HepG2 (cell line): ENCODE results near the gene NFIC. TPM values are rescaled to one million over a fixed set of nuclear protein-coding genes. Genes with fewer than 3 reads are reported as not detected.

Source experiments
- DMAP1 ChIP-seq: IDR thresholded peaks from 2 replicates; pipeline ENCODE4 v1.6.1; 2016
- JUN ChIP-seq: sonication (generic); formaldehyde crosslinking; IDR thresholded peaks from 2 replicates; pipeline ENCODE4 v1.4.0; 2020; ENCODE audit warnings: mild to moderate bottlenecking, missing genetic modification reagents
- NAIF1 ChIP-seq: sonication (generic); formaldehyde crosslinking; IDR thresholded peaks from 2 replicates; pipeline ENCODE4 v1.5.0; 2020; ENCODE audit warnings: mild to moderate bottlenecking, missing genetic modification reagents, borderline replicate concordance
- PCBP1 ChIP-seq: fragments of 200-400 bp; formaldehyde crosslinking; IDR thresholded peaks from 2 replicates; pipeline ENCODE4 v1.6.1; 2017; ENCODE audit warnings: mild to moderate bottlenecking, low read depth, low read length, borderline replicate concordance
- RARA ChIP-seq: IDR thresholded peaks from 2 replicates; pipeline ENCODE4 v1.6.1; 2016; ENCODE audit warnings: missing genetic modification reagents, missing compliant biosample characterization
- SAP130 ChIP-seq: IDR thresholded peaks from 2 replicates; pipeline ENCODE4 v1.6.1; 2016; ENCODE audit warnings: low read depth
- TBX2 ChIP-seq: sonication (generic); formaldehyde crosslinking; IDR thresholded peaks from 2 replicates; pipeline ENCODE4 v1.5.0; 2020; ENCODE audit warnings: missing genetic modification reagents, mild to moderate bottlenecking, borderline replicate concordance
- ZBTB4 ChIP-seq: sonication (generic); formaldehyde crosslinking; IDR thresholded peaks from 2 replicates; pipeline ENCODE4 v1.4.0; 2020; ENCODE audit warnings: missing genetic modification reagents, mild to moderate bottlenecking, borderline replicate concordance
- ZNF646 ChIP-seq: sonication (generic); formaldehyde crosslinking; IDR thresholded peaks from 2 replicates; pipeline ENCODE4 v1.9.0; 2021; ENCODE audit warnings: mild to moderate bottlenecking, missing genetic modification reagents
- ZNF781 ChIP-seq: sonication (generic); formaldehyde crosslinking; IDR thresholded peaks from 2 replicates; pipeline ENCODE4 v1.5.1; 2020; ENCODE audit warnings: borderline replicate concordance, mild to moderate bottlenecking, missing genetic modification reagents; ENCODE audit errors: not compliant biosample characterization
- ZNF839 ChIP-seq: sonication (generic); formaldehyde crosslinking; IDR thresholded peaks from 2 replicates; pipeline ENCODE4 v1.4.0; 2020; ENCODE audit warnings: missing genetic modification reagents, mild to moderate bottlenecking, borderline replicate concordance
- polyA plus RNA-seq, 8 experiments: library from polyadenylated mRNA; depleted of rRNA in 3 of 8; stranded (reverse) in 7 of 8; unstranded in 1 of 8; fragments of >200 nt; fragmentation: Illumina TruSeq in 4 of 8; extraction: Trizol in 4 of 8; gene quantifications; 2 replicates each; pipeline versions ENCODE4 v1.2.1 to v1.2.3, GENCODE V29; 2011 to 2016; ENCODE audit warnings: low read depth in 4 of 8, missing spikeins in 1 of 8, mixed read lengths in 1 of 8; ENCODE audit not compliant: insufficient read depth in 1 of 8
- total RNA-seq, 5 experiments: library from RNA; depleted of rRNA; stranded (reverse); fragments of >200 nt; fragmentation: Illumina TruSeq; extraction: Trizol; gene quantifications; 2 replicates each; pipeline ENCODE4 v1.2.3, GENCODE V29; 2016; ENCODE audit warnings: low read depth in 1 of 5
- TF ChIP-seq, protein P1 (sequence below): sonication (generic); formaldehyde crosslinking; IDR thresholded peaks from 2 replicates; pipeline ENCODE4 v1.8.0; 2022; ENCODE audit warnings: missing genetic modification reagents, mild to moderate bottlenecking, moderate library complexity, borderline replicate concordance
- TF ChIP-seq, protein P2 (sequence below): sonication (generic); formaldehyde crosslinking; IDR thresholded peaks from 2 replicates; pipeline ENCODE4 v1.4.0; 2020; ENCODE audit warnings: missing genetic modification reagents, borderline replicate concordance

NFIC gene
- total and polyA plus RNA-seq, 2 of the 13 experiments (the other 11 are each of a cell fraction or from before 2014, with no cell fraction given): 1.3 to 2.5 TPM

- TF ChIP-seq ZNF646 (CRISPR knock-in tag): peak; percentile 60; the same call in 1 of the 2 replicates
- TF ChIP-seq RARA: peak; percentile 10; the same call in 1 of the 2 replicates
- TF ChIP-seq ZNF839 (CRISPR knock-in tag): no peak
- TF ChIP-seq PCBP1: 0 out of 2 replicates have a peak, but pooled peaks have one; percentile 39
- TF ChIP-seq JUN (CRISPR knock-in tag): no peak
- peak; percentile 57; the same call in 1 of the 2 replicates for TF ChIP-seq DMAP1 (CRISPR knock-in tag)
- TF ChIP-seq, protein P1, sequence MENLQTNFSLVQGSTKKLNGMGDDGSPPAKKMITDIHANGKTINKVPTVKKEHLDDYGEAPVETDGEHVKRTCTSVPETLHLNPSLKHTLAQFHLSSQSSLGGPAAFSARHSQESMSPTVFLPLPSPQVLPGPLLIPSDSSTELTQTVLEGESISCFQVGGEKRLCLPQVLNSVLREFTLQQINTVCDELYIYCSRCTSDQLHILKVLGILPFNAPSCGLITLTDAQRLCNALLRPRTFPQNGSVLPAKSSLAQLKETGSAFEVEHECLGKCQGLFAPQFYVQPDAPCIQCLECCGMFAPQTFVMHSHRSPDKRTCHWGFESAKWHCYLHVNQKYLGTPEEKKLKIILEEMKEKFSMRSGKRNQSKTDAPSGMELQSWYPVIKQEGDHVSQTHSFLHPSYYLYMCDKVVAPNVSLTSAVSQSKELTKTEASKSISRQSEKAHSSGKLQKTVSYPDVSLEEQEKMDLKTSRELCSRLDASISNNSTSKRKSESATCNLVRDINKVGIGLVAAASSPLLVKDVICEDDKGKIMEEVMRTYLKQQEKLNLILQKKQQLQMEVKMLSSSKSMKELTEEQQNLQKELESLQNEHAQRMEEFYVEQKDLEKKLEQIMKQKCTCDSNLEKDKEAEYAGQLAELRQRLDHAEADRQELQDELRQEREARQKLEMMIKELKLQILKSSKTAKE (CRISPR knock-in tag): 0 out of 2 replicates have a peak, but pooled peaks have one; percentile 23
- peak; percentile 35; the same call in 1 of the 2 replicates for TF ChIP-seq TBX2 (CRISPR knock-in tag)
- TF ChIP-seq, protein P2, sequence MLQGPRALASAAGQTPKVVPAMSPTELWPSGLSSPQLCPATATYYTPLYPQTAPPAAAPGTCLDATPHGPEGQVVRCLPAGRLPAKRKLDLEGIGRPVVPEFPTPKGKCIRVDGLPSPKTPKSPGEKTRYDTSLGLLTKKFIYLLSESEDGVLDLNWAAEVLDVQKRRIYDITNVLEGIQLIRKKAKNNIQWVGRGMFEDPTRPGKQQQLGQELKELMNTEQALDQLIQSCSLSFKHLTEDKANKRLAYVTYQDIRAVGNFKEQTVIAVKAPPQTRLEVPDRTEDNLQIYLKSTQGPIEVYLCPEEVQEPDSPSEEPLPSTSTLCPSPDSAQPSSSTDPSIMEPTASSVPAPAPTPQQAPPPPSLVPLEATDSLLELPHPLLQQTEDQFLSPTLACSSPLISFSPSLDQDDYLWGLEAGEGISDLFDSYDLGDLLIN: no peak
- TF ChIP-seq NAIF1 (CRISPR knock-in tag): no peak
- TF ChIP-seq SAP130 (CRISPR knock-in tag): 0 out of 2 replicates have a peak, but pooled peaks have one; percentile 27
- no peak for TF ChIP-seq ZNF781 (CRISPR knock-in tag)
- TF ChIP-seq ZBTB4 (CRISPR knock-in tag): peak; percentile 70; the same call in 1 of the 2 replicates
Measured at GRCh38 chr19:3360421-3361383, 5.7 kb upstream of the NFIC start (continued).
